EL (cell line): ENCODE results near the gene WDSUB1.
A peak's percentile ranks its signal among the peaks of the same experiment; 100 is the strongest.

Experiments
- DNase-seq: peaks from one replicate; pipeline ENCODE4 v3.0.0-alpha.2; 2016

The WDSUB1 gene

DNA sequence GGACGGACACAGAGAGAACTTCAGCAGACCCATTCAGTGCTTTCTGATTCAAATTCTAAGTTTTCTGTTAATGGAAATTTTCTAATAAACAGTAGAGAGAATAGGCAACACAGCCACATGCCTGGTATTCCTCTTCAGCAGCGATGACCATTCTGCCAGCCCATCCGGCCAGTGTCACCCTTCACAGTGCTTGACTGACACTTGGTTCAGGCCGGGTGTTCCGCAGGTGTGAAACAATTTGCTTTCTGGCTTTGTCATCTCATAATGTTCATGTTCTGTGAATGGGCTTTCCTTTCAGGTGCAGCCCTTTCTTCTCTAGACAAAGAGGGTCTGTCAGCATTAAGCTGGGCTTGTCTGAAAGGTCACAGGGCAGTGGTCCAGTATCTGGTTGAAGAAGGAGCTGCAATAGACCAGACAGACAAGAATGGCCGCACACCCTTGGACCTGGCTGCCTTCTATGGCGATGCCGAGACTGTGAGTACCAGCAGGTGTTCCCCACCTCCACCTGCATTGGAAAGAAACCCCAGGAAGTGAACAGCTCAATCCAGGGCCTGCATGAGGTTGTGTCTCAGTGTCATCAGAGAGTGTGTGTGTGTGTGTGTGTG is 67.0 kb downstream of the WDSUB1 start:
- DNase-seq, result no peak

GRCh38 chr2:159218389-159218788 is 68.1 kb downstream of the WDSUB1 start:
- no peak for DNase-seq

- no peak for DNase-seq
These were observed 68.8 kb downstream of the WDSUB1 start for GRCh38 chr2:159217676-159218075.

DNA sequence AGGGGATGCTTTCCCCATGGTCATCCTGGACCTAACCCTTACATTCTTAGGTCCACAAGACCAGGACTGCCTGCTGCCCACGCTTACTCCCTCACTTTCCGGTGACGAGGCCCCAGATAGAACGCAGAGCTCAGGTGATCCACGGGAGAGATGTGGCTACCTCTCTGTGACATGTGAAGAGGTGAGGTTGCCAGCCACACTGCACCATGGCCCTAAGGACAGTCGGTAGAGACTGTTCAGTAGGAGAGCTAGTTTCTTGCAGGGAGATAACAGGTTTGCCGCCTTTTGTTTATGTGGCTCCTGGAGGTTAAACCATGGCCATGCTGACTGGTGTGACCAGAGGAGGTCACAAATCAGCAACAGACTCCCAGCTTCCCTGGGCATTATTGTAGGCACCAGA is 71.4 kb downstream of the WDSUB1 start:
- DNase-seq, result no peak

- no peak for DNase-seq
These were observed 72.1 kb downstream of the WDSUB1 start for GRCh38 chr2:159214325-159214865.

GRCh38 chr2:159213296-159213695 is 73.2 kb downstream of the WDSUB1 start:
- no peak for DNase-seq

DNA sequence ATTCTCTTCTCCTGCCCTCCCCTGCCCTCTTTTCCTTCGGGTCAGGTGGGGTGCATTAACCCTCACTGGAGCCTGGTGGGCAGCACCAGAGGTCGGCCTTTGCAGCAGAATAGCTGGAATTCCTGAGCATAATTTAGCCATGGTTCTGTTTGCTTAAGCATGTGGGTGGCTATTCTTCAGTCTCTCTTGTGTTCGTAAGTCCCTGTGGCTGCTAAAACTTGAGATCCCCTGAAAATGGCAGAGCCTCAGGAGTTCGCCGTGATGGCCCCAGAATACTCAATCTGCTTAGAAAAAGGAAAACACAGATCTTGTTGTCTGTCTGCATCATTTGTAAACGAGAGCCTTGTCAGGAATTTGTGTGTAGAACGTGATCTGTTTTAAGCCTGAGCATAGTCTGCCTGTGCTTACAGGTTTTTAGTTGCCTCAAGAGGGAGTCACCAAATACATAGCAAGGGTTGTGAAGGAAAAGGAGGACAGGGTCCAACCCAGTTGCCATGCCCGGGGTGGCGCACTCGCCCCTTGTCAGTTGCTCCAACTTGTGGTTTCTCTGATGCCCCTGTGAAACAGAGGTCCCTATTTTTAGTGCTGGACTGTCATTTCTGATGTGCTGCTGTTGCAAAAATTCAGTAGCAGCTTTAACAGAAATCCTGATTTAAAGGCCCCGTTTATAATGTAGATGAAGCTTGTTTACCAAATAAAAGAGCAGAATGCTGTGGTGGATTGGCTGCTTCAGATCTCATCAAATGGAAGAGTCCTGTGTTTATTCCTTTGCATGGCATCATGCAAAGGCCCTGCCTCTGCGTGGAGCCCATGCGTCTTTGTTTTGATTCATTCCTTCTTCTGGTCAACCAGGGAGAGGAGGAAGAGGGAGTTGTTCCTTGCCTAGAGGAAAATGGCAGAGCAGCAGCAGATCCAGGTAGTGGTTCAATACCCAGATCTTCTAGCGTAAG is 74.8 kb downstream of the WDSUB1 start:
- DNase-seq, result no peak

GRCh38 chr2:159209341-159210306 is 76.9 kb downstream of the WDSUB1 start:
- no peak for DNase-seq

DNA sequence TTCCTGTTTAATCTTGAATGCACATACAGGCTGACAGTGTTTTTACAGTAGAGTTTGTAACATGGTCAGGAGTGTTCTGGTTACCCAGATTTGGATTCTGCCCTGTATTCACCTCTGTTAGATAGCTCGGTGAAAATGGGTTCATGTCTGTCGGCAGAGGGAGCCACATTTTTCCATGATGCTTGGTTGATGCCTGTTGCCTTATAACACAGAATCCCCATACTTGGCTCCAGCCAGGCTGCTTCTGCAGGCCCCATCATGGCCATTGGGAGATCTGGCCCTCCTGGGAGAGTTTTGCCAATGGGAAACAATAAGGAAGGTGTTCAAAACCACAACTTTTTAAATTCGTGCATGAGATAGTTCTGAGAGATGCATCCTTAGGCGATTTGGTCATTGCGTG is 78.1 kb downstream of the WDSUB1 start:
- no peak for DNase-seq

DNA sequence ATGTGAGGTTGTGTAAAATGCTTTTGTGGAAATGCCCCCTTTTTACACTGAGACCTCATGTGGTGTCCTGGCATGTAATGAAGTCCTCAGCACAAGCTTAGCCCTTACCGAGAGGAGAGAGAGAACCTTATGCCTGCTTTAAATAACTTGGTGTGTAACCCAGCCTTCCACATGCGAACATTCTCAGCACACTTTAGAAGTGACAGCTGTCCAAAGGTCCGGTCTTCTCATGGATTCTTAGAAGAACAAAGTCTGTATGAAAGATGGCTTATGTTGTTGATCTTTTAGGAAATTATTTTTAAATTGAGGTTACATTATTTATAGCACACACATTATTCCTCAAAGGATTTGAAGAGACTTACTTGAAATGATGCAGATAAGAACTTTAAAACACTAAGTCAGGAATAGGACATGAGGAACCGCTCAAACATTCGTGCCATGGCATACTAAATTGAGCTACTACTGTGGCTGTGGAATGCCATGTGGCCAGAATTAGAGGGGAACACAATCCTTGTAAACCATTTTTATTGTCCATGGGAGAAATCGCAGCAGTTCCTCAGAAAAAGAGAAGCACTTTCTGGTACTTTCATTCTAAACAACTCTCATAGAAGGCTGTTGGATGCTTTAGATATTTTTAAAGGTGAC is 79.6 kb downstream of the WDSUB1 start:
- DNase-seq, result no peak

DNA sequence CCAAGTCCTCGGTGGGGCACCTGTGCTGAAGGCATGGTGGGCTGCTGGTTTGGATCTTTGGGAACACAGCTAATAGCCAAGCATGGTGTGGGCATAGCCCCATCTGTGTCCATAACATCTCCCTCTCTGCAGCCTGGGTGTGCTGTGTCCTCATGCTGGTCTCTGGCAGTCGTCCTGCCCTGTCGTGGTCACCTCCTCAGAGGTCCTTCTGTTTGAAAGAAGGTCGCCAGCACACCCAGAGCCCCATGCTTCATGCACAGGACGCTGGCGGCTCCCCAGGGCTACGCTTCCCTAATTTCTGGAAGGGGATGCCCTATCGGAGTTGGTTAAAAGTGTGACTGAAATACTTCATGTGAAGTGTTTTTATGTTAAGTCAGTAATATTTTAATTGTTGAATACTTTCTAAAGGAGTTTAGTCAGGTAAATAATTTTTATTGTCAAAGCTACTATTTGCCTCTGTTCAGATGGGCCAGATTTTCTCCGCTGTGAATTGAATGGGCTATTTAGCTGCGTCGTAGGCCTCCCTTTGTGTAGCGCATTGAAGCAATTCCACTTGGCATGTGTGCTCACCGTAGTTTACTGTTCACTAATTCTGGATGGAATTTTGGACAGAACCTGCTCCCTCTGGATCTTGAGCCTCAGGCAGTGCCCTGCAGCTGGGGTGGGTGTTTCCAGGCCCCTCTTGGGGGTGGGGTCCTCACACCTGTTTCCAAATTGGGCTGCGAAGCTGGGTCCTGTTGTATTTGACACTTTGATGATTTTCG is 81.9 kb downstream of the WDSUB1 start:
- DNase-seq, result no peak

DNA sequence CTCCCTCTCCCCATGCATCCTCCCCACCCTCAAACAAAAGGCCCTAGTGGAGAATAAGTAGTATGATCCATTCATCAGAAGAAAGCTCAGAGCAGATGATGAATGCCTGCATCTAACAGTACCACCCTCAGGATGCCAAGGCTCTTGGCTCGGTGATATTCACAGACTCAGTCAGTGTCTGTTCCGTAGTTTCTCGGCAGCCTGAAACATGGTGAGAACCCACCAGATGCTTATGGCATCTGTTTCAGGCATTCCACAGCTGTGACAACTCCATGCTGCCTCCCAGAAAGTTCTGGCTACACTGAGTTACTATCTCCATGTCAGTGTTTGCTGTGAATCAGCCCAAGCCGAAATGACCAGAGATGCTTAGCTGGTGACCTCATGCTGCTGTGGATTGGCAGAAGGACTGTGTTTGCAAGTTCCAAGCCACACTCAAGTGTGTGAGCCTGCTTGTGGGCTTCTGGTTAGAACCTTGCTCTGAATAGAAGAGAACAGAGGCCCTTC is 83.9 kb downstream of the WDSUB1 start:
- DNase-seq, result peak; percentile 99

DNA sequence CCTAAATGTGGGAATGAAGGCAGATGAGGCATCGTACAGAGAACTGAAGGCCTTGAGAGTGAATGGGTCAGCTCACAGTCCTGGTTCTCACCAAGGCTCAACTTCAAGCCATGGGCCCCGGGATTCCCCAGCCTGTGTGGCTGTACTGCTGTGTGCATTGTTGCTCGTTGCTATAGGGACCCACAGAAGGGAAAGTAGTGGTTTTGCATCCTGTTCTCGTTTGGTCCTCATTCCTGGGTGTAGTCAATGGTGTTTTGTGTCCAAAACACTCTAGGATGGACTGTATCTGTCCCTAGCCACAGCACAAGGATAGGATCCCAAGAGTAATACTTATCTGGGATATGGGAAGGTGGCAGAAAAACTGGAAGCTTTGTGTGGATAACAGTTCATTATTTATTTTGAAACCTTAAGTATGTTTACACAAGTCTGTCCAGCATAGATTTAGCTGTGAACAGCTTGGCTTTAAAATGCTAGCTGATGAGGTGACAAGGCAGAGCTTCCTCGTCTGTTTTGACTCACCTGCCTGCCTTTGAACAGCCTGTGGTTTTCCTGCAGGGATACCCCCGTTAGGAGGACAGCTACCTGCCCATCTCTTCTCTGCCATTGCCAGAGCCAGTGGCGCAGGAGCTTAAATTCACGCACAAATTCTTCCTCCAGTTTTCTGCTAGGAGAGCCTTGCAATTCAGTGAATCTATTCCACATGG is 85.0 kb downstream of the WDSUB1 start:
- peak; percentile 19 for DNase-seq

GRCh38 chr2:159200498-159200897 is 86.0 kb downstream of the WDSUB1 start:
- no peak for DNase-seq

DNA sequence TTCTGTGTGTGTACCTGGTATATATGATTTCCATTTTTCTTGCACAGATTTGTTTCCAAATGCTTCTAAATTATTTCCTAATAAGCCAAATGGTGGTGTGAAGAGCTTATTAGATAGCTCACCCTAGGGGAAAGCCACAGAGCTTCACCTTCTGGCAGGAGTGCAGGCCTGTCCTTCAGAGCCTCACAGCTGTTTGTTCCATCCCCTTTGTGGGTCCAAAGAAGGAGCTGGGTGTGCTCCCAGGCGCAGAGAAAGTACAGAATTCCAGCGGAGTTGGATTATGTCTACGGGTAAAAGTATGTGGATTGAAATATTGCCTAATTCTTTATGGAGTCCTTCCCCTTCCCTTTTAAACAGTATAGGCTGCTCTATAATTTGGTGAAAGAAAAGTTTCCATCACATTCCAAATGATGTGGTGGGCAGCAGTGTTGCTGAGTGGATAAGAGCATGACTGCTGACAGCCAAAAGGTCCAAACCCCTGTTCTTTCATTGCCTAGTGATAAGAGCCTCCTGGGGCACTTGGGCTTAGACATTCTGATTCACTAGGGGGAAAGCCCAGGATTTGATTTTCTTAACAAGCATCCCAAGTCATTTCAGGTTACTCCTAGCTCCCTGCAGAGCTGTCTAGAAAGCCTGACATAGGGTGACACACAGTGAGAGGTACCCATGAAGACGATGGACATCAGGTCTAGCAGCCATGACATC is 86.6 kb downstream of the WDSUB1 start:
- DNase-seq, result no peak

GRCh38 chr2:159199236-159199635 is 87.3 kb downstream of the WDSUB1 start:
- DNase-seq, result no peak

DNA sequence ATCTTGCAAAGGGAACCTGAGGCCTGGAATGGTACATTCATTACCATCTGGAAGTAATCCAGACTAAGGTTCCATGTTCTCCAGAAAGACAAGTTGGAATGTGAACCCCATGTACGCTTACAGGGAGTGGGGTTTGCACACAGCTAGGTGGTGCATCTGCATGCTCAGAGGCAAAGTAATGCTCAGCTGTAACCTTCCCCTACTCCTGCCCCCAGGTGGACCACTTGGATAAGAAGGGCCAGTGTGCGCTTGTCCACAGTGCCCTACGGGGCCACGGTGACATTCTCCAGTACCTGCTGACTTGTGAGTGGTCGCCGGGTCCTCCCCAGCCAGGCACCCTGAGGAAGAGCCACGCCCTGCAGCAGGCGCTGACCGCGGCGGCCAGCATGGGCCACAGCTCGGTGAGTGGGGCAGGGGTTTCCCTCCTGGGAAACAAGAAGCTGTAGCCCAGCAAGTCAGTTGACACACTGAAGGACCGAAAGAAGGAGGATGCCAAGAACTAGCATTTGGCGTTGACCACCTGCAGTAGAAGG is 90.0 kb downstream of the WDSUB1 start:
- no peak for DNase-seq

DNA sequence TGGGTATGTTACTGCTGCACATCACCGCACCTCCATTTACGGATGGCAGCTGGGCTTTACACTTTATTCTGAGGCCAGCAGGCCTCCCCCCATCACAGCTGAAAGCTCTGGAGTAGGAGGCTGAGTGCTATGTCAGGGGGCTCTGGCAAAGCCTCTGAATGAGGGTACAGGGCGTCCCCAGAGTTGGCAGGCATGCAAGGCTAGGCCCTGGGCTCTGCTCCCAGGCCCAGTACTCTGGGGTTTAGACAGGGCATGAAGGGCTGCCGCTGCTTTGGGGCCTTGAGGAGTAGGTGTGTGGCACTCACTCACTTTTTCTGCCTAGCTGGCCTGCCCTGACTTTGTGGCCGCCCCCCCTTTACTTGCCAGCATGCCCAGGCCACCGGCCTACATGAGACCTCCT is 90.8 kb downstream of the WDSUB1 start:
- DNase-seq, result no peak

GRCh38 chr2:159194241-159194640 is 92.3 kb downstream of the WDSUB1 start:
- DNase-seq, result no peak

- DNase-seq, result no peak
These were observed 92.7 kb downstream of the WDSUB1 start for GRCh38 chr2:159193791-159194190.
